Natural killer cell treated with Interleukin-12 subunit alpha and Interleukin-12 subunit beta and Interleukin-15 and Interleukin-18, amount 100 ng/mL, for 72 hours (primary cell): ENCODE data around the gene ENDOV. TPM values are rescaled to one million over a fixed set of nuclear protein-coding genes. Genes with fewer than 3 reads are reported as not detected.

Experiments
- ATAC-seq, 2 donors: fragments of 150-1000 bp; cut with Tn5 transposase in 1 of 2; sonication (Bioruptor Pico), chemical (Tn5 transposase) in 1 of 2; 2 replicates each; pipeline ENCODE4 v1.10.0; 2021
- DNase-seq: peaks from one replicate; pipeline ENCODE4 v3.0.0; 2022; ENCODE audit warnings: low spot score
- H3K27ac Mint-ChIP-seq, 2 donors: 1 replicate in 1 of 2; 2 replicates in 1 of 2; pipeline ENCODE4 v1.8.0; 2022; ENCODE audit warnings: mixed read lengths in 2 of 2, mild to moderate bottlenecking in 1 of 2, moderate library complexity in 1 of 2
- H3K27me3 Mint-ChIP-seq, 2 donors: 1 replicate in 1 of 2; 2 replicates in 1 of 2; pipeline ENCODE4 v1.8.0; 2022; ENCODE audit warnings: mixed read lengths in 2 of 2
- H3K36me3 Mint-ChIP-seq: one replicate; pipeline ENCODE4 v1.8.0; 2022; ENCODE audit warnings: mixed read lengths
- H3K4me1 Mint-ChIP-seq, 2 donors: 1 replicate in 1 of 2; 2 replicates in 1 of 2; pipeline ENCODE4 v1.8.0; 2022; ENCODE audit warnings: low read depth in 2 of 2, mixed read lengths in 2 of 2, mild to moderate bottlenecking in 1 of 2
- H3K4me3 Mint-ChIP-seq: one replicate; pipeline ENCODE4 v1.8.0; 2022; ENCODE audit warnings: mixed read lengths
- H3K9me3 Mint-ChIP-seq: 2 replicates; pipeline ENCODE4 v1.8.0; 2022; ENCODE audit warnings: mixed read lengths
- total RNA-seq, 2 donors: library from RNA; stranded (reverse); gene quantifications; one replicate each; pipeline ENCODE4 v1.2.3, GENCODE V29; 2022

ENDOV gene
- total RNA-seq, 2 donors from 2014 or later: 14.0 to 15.2 TPM

GRCh38 chr17:80468781-80469493, 54.0 kb downstream of the ENDOV start:
- peaks cover 14 to 20% of the 10 kb centered on the region in 2 donors for H3K27me3 Mint-ChIP-seq
- DNase-seq: no peak
- H3K36me3 Mint-ChIP-seq: no peaks in the 10 kb centered on the region
- peaks cover 14 to 30% of the 10 kb centered on the region in 2 donors for H3K4me1 Mint-ChIP-seq
- H3K9me3 Mint-ChIP-seq: no peaks in the 10 kb centered on the region
- H3K4me3 Mint-ChIP-seq: no peak overlapping the region
- H3K27ac Mint-ChIP-seq: no peak overlapping the region
- ATAC-seq: no peak

DNA sequence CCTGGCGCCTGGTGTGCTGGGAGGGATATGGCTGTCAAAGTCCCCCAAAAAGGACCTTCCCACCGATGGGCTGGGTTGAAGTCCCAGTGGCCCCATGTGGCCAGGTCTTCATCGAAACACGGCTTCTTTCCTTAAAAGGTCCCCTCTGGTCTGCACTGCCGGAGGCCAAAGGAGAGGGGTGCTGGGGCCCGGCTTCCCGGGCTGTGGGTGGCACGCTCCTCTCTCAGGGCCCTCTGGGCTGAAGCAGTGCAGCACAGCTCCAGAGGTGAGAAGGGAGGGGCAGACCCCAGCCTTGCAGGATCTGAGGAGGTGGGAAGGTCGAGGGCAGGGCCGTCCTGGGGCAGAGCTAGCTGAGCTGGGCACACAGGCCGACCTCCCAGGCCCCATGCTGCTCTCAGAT, 54.7 kb downstream of the ENDOV start:
- DNase-seq (no peak), ATAC-seq (no peak)
- no peak overlapping the region for H3K4me3 Mint-ChIP-seq
- H3K27me3 Mint-ChIP-seq: peaks cover 14 to 23% of the 10 kb centered on the region in 2 donors
- peaks cover 16 to 31% of the 10 kb centered on the region in 2 donors for H3K4me1 Mint-ChIP-seq
- no peak overlapping the region for H3K27ac Mint-ChIP-seq
- no peaks in the 10 kb centered on the region for H3K9me3 Mint-ChIP-seq
- H3K36me3 Mint-ChIP-seq: no peaks in the 10 kb centered on the region

GRCh38 chr17:80470603-80471002, 55.6 kb downstream of the ENDOV start:
- H3K27me3 Mint-ChIP-seq: peaks cover 16 to 32% of the 10 kb centered on the region in 2 donors

DNA sequence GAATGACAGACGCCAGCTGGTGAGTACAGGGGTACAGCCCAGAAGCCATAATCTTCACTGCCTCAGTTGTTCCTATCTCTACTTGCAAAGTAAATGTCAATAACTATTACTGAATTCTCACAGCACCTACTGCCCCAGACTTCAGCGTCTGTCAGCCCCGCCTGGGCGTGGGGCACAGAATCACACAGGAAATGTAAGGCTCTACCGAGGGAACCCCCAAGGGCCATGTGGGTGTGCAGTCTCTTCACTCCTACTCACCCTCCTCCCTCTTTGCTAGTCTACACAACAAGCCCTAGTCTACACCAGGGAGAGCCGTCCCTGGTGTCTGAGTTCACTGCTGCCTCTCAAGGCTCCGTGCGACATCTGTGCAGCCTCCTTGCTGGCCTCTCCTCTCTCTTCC, 57.0 kb downstream of the ENDOV start:
- no peaks in the 10 kb centered on the region for H3K9me3 Mint-ChIP-seq
- ATAC-seq (peak; percentile 76 to 85), DNase-seq (peak; percentile 82)
- peaks cover 20 to 40% of the 10 kb centered on the region in 2 donors for H3K4me1 Mint-ChIP-seq
- peaks cover 16 to 32% of the 10 kb centered on the region in 2 donors for H3K27me3 Mint-ChIP-seq
- H3K36me3 Mint-ChIP-seq: no peaks in the 10 kb centered on the region
- H3K4me3 Mint-ChIP-seq: peak overlapping the region; percentile 58
- peak overlapping the region in 1 of 2 donors; percentile 68 for H3K27ac Mint-ChIP-seq

More at GRCh38 chr17:80470603-80471002, 55.6 kb downstream of the ENDOV start:
- no peaks in the 10 kb centered on the region for H3K36me3 Mint-ChIP-seq
- no peak overlapping the region for H3K27ac Mint-ChIP-seq
- DNase-seq: no peak
- no peak for ATAC-seq
- no peak overlapping the region for H3K4me3 Mint-ChIP-seq
- H3K4me1 Mint-ChIP-seq: peaks cover 20 to 40% of the 10 kb centered on the region in 2 donors
- no peaks in the 10 kb centered on the region for H3K9me3 Mint-ChIP-seq

DNA sequence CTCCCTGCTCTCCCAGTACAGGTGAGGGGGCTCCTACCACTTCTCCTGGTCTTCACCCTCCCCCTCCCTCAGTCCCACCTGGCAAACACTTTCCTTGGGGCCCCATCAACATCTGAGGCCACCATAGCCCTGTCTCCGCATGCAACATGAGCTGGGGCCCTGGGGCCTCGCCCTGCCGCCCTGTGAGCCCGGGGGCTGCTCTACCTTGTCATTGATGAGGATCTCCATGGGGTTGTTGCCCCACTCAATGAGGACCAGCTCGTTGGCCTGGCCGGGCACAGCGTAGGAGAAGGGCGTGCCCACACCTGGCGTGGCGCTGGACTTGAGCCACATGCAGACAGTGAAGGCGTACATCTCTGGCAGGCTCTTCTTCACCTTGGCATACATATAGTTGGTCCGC, 58.0 kb downstream of the ENDOV start:
- no peaks in the 10 kb centered on the region for H3K9me3 Mint-ChIP-seq
- no peak for ATAC-seq
- peaks cover 20 to 37% of the 10 kb centered on the region in 2 donors for H3K4me1 Mint-ChIP-seq
- H3K4me3 Mint-ChIP-seq: no peak overlapping the region
- H3K27me3 Mint-ChIP-seq: peaks cover 13 to 23% of the 10 kb centered on the region in 2 donors
- no peak for DNase-seq
- H3K27ac Mint-ChIP-seq: no peak overlapping the region
- H3K36me3 Mint-ChIP-seq: no peaks in the 10 kb centered on the region

- no peak for ATAC-seq
- Mint-ChIP-seq H3K27me3 (peaks cover 11 to 16% of the 10 kb centered on the region in 2 donors), H3K4me1 (peaks cover 20 to 37% of the 10 kb centered on the region in 2 donors)
Observed at GRCh38 chr17:80473701-80474100, 58.7 kb downstream of the ENDOV start.

GRCh38 chr17:80474231-80474960, 59.4 kb downstream of the ENDOV start:
- Mint-ChIP-seq H3K4me3 (peak overlapping the region; percentile 63), H3K36me3 (no peaks in the 10 kb centered on the region), H3K27me3 (peaks cover 14 to 18% of the 10 kb centered on the region in 2 donors), H3K4me1 (peaks cover 20 to 36% of the 10 kb centered on the region in 2 donors), H3K27ac (no peak overlapping the region), H3K9me3 (no peaks in the 10 kb centered on the region)
- ATAC-seq (no peak), DNase-seq (no peak)

More at GRCh38 chr17:80473701-80474100, 58.7 kb downstream of the ENDOV start:
- DNase-seq: no peak
- H3K9me3 Mint-ChIP-seq: no peaks in the 10 kb centered on the region
- H3K36me3 Mint-ChIP-seq: no peaks in the 10 kb centered on the region
- no peak overlapping the region for H3K27ac Mint-ChIP-seq
- H3K4me3 Mint-ChIP-seq: no peak overlapping the region

DNA sequence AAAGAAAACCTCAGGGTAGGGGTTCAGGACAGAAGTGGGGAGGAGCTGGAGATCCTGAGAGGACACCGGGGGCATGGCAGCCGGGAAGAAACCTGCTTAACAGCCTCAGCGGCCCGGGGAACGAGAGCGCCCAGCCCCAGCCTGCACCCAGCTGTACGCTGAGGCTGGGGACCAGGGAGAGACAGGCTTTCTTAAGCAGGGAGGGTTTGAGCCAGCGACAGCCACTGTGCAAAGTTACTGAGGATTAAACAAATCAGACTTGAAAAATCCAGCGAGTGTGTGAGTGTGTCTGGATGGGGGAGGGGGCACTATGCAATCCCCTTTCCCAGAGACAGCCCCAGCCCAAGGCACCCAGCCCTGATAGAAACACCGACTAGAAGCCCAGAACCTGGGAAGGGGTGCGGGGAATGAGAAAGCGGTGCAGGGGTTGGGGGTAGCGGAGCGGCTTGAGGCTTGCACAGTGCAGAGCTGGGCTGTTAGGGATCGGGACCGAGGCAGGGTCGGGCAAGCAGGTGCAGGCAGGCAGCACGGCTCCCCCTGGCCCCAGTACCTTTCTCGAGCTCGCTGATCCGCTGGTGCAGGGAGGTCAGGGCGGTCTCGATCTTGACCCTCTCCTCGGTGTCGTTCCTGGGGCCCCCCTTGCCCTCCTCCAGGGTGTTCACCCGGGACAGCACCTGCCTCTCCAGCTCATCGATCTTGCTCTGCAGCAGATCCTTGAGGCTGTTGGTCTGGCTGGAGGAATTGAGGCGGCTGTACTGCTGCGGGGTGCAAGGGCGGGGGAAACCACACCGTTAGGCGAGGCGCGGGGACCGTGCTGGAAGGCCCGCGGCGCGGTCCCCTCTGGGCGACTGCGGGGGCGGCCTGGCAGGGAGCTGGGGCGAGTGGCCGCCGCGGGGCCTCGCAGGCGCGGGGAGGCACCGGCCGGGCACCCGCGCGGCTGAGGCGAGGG, 60.3 kb downstream of the ENDOV start:
- Mint-ChIP-seq H3K4me1 (peaks cover 20 to 35% of the 10 kb centered on the region in 2 donors), H3K9me3 (no peaks in the 10 kb centered on the region), H3K27me3 (peaks cover 19 to 26% of the 10 kb centered on the region in 2 donors), H3K4me3 (peak overlapping the region; percentile 63), H3K36me3 (no peaks in the 10 kb centered on the region), H3K27ac (no peak overlapping the region)
- DNase-seq: no peak
- ATAC-seq: peak in 1 of 2 donors; percentile 12

DNA sequence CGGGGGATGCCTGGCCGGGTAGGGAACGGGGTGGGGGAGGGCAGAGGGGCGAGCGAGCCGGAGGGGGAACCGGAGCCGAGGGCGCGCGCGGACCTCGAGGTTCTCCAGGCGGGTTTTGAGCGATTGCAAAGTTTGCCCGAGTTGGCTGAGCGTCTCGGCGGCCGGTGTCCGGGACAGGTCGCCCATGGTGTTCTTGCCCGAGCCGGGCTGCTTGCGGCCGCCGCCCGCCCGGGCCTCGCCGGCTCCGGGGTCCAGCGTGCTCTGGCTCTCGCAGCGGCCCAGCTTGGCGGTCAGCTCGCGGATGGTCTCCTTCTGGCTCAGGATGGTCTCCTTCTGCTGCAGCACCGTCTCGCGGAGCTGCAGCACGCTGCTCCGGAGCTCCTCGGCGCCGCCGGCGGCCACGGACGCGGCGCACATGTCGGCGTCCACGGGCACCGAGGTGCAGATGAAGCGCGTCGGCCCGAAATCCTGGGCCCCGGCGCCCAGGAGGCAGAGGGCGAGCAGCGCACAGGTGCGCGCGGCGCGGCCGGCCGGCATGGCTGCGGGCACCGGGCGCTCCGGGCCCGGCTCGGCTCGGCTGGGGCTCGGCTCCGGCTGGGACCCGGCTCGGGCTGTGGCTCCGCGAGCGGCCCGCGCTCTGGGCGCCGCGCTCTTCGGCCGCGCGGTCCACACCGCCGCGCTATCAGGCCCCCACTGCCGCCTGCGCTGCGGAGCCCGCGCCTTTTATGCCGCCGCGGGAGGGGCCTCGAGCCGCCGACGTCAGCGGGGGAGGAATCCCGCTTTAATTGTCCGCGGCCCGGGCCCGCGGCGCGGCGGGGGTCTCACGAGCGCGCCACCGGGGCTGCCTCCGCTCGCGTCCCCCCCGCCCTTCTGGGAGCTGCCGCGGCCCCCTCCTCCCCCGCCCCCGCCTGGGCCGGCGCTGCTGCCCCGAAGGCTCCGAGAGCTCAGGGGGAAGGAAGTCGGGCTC, 61.2 kb downstream of the ENDOV start, which contains the start of gene NPTX1:
TSS of gene NPTX1 (minus strand) at position 698 of the 967 bp plus-strand sequence. CDS start at position 537, 161 bp downstream.
- Mint-ChIP-seq H3K27me3 (peaks cover 19 to 26% of the 10 kb centered on the region in 2 donors), H3K27ac (no peak within 1 kb of the TSS)
- peak; percentile 13 to 30 for ATAC-seq

DNA sequence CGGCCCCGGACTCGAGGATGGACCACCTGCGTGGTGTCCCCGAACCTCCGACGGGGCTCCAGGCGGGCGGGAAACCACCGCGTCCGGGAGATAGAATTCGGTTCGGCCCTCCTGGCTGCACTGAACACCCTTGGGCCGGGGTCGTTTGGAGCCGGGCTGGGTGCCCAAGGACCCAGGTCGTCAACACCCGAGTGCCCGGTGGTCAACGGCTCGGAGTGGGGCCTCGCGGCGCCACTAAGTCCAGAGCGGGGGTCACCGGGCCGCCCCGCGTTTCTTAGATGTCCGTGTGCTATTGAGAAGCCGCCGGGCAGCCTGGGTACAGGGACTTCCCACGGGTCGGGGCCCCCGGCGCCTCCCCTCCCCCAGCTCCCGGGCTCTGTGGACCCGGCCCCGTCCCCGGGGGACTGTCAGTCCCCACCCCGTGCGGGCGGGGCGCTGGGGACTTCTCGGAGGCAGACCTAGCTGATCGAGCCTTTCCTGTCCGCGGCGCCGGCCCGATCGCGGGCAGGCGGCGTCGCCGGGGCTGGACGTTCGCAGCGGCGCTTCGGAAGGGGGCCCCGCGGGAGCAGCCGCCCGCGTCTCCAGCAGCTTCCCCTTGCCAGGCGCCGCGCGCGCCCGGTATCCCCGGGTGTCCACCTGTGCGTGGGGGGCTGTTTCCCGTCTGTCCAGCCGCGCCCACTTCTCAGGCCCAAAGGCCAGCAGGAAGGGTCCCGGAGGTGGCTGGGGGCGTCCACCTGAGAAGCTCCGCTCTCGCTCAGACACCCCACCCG, 62.1 kb downstream of the ENDOV start:
- no peak for ATAC-seq
- peaks cover 23 to 26% of the 10 kb centered on the region in 2 donors for H3K27me3 Mint-ChIP-seq
- H3K27ac Mint-ChIP-seq: no peak overlapping the region
- H3K4me1 Mint-ChIP-seq: peaks cover 10 to 22% of the 10 kb centered on the region in 2 donors
- H3K9me3 Mint-ChIP-seq: no peaks in the 10 kb centered on the region
- DNase-seq: no peak
- H3K36me3 Mint-ChIP-seq: no peaks in the 10 kb centered on the region
- H3K4me3 Mint-ChIP-seq: no peak overlapping the region

More for the DNA sequence above, 61.2 kb downstream of the ENDOV start, which contains the start of gene NPTX1:
- Mint-ChIP-seq H3K4me3 (peak within 1 kb of the TSS; percentile 63), H3K36me3 (no peaks in the 10 kb centered on the region), H3K9me3 (no peaks in the 10 kb centered on the region), H3K4me1 (peaks cover 19 to 30% of the 10 kb centered on the region in 2 donors)
- DNase-seq: no peak

DNA sequence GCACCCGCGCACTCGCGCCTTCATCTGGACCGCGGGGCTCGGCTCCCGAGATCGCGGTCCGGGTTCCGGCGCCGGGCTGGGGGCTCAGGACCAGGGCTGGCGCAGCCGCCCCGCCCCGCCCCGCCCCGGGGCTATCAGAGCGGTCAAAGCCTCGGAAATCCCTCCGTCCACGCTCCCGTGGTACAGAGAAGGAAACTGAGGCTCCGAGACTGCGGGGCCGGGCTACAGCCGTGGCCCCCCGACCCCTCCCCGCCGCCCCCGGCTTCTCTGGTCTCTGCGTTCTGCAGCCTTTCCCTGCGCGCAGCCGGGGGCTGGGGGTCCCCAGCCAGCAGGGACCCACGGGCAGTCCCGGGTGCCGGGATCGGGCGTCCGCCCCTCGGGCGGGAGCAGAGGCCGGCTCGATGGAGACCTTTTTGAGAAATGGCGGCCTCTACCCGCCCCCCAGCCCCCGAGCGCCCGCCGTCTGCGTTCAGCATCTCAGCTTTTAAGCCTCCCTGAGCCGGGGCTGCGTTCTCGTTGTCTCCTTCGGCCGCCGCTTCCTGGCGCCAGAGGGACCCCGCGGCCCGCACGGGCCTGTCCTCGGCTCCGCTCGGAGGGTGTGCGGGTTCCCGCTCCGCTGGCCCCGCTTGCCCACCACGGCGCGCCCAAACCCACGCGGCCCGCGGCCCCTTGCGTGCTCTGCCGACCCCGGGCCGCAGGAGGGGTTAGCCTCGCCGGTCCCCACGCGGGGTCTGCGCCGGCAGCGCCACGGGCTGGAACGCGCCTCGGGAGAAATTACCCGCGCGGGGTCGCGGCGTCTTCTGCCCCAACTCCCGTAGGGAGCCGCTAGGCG, 62.9 kb downstream of the ENDOV start:
- peaks cover 6 to 17% of the 10 kb centered on the region in 2 donors for H3K4me1 Mint-ChIP-seq
- H3K36me3 Mint-ChIP-seq: no peaks in the 10 kb centered on the region
- H3K27me3 Mint-ChIP-seq: peaks cover 31 to 34% of the 10 kb centered on the region in 2 donors
- no peak for ATAC-seq
- DNase-seq: no peak
- H3K4me3 Mint-ChIP-seq: no peak overlapping the region
- no peak overlapping the region for H3K27ac Mint-ChIP-seq
- no peaks in the 10 kb centered on the region for H3K9me3 Mint-ChIP-seq
